ENCODE measurements around the gene SLF2.

The SLF2 gene

DNA sequence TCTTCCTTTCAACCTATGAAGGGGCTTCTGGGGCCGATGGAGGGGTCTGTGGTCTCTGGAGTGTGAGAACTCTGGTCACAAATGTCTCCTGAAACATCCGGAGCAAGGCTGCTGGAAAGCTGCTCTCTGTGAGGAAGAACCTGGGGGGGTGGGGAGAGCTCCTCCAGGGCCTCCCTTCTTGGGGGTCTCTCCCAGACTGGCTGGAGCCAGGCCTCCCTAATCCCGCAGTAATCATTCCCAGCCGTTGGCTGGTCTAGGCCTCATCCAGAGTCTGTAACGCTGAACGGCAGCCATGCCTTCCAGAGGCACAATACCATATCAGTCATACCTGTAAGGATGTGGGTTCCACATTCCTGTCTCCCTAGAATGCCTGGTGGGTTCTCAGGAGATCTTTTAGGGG lies 82.4 kb downstream of the SLF2 start:
- H3K27me3 ChIP-seq (ENCODE audit: control insufficient read depth in 5 of 5, insufficient read depth in 4 of 5, low read length in 5 of 5), result no peaks in the 10 kb centered on the region
- peaks cover 0 to 26% (median 19%) of the 10 kb centered on the region in 5 donors for H3K36me3 ChIP-seq (ENCODE audit: control insufficient read depth in 5 of 5, insufficient read depth in 5 of 5, low read length in 5 of 5)
- H3K4me3 ChIP-seq (ENCODE audit: low read depth in 1 of 5, low read length in 5 of 5), result no peak overlapping the region
- H3K9me3 ChIP-seq (ENCODE audit: control insufficient read depth in 5 of 5, low read length in 5 of 5), result no peaks in the 10 kb centered on the region
- H3K27ac ChIP-seq (ENCODE audit: low read depth, low read length), result no peak overlapping the region
- no peak overlapping the region for H3K9ac ChIP-seq (ENCODE audit: low read length in 5 of 5)
- H3K4me1 ChIP-seq (ENCODE audit: control insufficient read depth in 5 of 5, insufficient read depth in 5 of 5, low read length in 5 of 5), result peaks cover 3 to 32% (median 26%) of the 10 kb centered on the region in 5 donors

DNA sequence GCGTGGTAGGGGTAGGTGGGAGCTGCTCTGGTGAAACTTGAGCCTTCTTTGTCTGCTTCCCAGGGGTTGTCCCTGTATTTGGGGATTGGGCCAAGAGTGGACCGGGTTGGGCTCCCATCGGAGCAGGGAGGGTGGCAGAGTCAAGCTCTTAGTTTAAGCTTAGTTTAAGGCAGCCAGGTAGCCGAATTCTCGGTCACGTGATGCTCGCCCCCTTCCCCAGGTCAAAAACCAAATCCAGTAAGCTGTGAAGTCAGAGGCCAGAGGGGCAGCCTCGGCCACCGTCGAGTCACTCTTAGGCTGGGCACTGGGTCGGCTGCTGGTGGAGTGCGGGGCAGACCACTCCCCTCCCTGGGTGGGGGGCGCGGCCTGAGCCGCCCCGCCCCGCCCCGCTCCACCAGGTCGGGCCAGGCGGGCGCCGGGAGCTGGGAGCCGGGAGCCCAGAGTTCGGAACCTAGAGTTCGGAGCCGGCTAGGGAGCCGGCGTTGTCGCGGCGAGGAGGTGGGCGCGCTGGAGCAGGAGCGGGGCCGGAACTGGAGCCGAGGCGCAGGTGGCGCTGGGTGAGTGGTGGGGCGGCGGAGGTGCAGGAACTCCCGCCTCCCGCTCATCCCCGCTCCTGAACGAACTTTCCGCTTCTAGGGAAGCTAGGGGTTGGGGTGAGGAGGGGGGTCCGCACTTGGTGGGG lies 84.1 kb downstream of the SLF2 start:
- Histone ChIP-seq H3K4me1 (ENCODE audit: control insufficient read depth in 5 of 5, insufficient read depth in 5 of 5, low read length in 5 of 5) (peaks cover 11 to 48% (median 41%) of the 10 kb centered on the region in 5 donors), H3K36me3 (ENCODE audit: control insufficient read depth in 5 of 5, insufficient read depth in 5 of 5, low read length in 5 of 5) (peaks cover 0 to 12% (median 7%) of the 10 kb centered on the region in 5 donors), H3K9ac (ENCODE audit: low read length in 5 of 5) (peak overlapping the region in 4 of 5 donors; percentile 76 to 99 (median 94)), H3K27ac (ENCODE audit: low read depth, low read length) (peak overlapping the region; percentile 91), H3K27me3 (ENCODE audit: control insufficient read depth in 5 of 5, insufficient read depth in 4 of 5, low read length in 5 of 5) (no peaks in the 10 kb centered on the region), H3K4me3 (ENCODE audit: low read depth in 1 of 5, low read length in 5 of 5) (peak overlapping the region; percentile 55 to 93 (median 75)), H3K9me3 (ENCODE audit: control insufficient read depth in 5 of 5, low read length in 5 of 5) (no peaks in the 10 kb centered on the region)

DNA sequence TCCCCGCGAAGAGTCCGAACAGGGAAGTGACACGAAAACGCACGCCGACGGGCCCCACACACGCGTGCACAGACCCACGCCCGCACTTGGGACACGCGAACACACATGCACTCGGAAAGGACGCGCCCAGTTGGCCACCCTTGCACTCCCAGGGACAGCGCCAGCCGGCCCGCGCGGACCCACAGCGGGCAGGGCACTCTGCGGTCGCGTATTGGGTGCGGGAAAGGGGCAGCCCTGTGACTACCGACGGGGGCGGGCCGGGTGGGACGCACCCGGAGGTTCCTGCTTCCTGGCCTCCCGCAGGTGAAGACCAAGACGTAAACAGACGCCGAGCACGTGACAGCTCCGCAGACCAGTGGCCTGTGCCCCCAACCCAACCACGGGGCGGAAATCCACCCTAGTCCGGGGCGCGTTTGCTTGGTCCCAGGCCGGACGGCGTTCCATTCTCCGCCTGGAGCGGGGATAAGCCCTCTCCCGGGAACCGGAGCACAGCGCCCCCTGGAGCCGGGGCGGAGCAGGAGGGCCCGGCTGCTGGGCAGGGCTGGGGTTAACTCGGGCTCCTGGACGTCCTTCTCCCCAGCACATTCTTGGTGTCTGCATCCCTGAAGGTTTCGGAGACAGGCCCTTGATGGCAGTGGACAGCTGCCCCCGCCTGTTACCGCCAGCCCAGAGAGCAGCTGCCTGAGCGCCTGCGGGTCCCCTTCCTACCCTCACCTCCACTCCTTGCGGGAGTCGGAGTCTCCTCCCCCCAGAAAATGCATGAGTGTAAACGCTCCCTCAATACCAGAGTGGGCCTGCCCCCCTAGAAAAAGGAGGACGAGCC lies 84.8 kb downstream of the SLF2 start:
- peaks cover 0 to 17% (median 9%) of the 10 kb centered on the region in 5 donors for H3K36me3 ChIP-seq (ENCODE audit: control insufficient read depth in 5 of 5, insufficient read depth in 5 of 5, low read length in 5 of 5)
- peaks cover 16 to 56% (median 49%) of the 10 kb centered on the region in 5 donors for H3K4me1 ChIP-seq (ENCODE audit: control insufficient read depth in 5 of 5, insufficient read depth in 5 of 5, low read length in 5 of 5)
- no peaks in the 10 kb centered on the region for H3K27me3 ChIP-seq (ENCODE audit: control insufficient read depth in 5 of 5, insufficient read depth in 4 of 5, low read length in 5 of 5)
- H3K27ac ChIP-seq (ENCODE audit: low read depth, low read length), result peak overlapping the region; percentile 91
- peak overlapping the region; percentile 69 to 99 (median 92) for H3K9ac ChIP-seq (ENCODE audit: low read length in 5 of 5)
- peak overlapping the region; percentile 69 to 93 (median 75) for H3K4me3 ChIP-seq (ENCODE audit: low read depth in 1 of 5, low read length in 5 of 5)
- no peaks in the 10 kb centered on the region for H3K9me3 ChIP-seq (ENCODE audit: control insufficient read depth in 5 of 5, low read length in 5 of 5)

DNA sequence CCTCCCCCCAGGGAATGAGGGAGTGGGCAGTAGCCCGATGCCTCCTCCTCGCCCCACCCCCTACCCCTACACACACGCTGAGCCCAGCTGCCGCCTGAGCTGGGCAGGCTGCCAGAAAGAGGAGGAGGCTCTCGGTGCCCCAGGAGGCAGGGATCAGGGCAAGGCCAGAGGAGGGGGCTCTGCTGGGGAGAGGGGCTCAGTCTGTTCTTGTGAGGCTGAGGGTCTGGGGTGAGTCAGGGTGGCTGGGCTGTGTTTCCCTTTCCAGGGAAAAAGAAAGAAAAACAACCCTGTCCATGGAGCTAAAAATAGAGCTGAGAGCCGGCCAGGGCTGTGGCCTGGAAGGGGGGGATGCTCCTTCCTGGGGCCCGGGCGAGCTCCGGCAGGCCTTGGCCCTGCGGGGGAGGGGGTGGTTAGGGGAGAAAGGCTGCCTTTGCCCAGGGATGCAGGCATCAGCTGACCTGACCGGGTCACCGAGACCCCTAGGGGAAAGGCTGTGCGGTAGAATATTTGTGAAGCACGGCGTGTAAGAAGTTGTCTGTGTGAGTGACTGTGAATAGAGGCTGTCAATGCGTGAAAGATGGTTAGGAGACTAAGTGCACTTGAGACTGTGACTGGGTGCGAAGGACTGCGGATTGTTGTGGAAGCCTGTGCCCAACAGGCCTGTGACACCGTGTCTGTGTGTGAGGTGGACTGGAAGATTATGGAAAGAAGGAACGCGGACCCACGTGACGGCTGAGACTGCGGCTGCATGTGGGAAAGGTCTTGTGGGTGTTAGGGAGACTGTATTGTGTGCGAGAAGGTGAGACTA lies 85.6 kb downstream of the SLF2 start:
- Histone ChIP-seq H3K9ac (ENCODE audit: low read length in 5 of 5) (peak overlapping the region; percentile 69 to 99 (median 92)), H3K27ac (ENCODE audit: low read depth, low read length) (peak overlapping the region; percentile 91), H3K27me3 (ENCODE audit: control insufficient read depth in 5 of 5, insufficient read depth in 4 of 5, low read length in 5 of 5) (no peaks in the 10 kb centered on the region), H3K4me1 (ENCODE audit: control insufficient read depth in 5 of 5, insufficient read depth in 5 of 5, low read length in 5 of 5) (peaks cover 16 to 64% (median 54%) of the 10 kb centered on the region in 5 donors), H3K4me3 (ENCODE audit: low read depth in 1 of 5, low read length in 5 of 5) (peak overlapping the region; percentile 72 to 93 (median 88)), H3K9me3 (ENCODE audit: control insufficient read depth in 5 of 5, low read length in 5 of 5) (no peaks in the 10 kb centered on the region), H3K36me3 (ENCODE audit: control insufficient read depth in 5 of 5, insufficient read depth in 5 of 5, low read length in 5 of 5) (peaks cover 0 to 20% (median 11%) of the 10 kb centered on the region in 5 donors)

DNA sequence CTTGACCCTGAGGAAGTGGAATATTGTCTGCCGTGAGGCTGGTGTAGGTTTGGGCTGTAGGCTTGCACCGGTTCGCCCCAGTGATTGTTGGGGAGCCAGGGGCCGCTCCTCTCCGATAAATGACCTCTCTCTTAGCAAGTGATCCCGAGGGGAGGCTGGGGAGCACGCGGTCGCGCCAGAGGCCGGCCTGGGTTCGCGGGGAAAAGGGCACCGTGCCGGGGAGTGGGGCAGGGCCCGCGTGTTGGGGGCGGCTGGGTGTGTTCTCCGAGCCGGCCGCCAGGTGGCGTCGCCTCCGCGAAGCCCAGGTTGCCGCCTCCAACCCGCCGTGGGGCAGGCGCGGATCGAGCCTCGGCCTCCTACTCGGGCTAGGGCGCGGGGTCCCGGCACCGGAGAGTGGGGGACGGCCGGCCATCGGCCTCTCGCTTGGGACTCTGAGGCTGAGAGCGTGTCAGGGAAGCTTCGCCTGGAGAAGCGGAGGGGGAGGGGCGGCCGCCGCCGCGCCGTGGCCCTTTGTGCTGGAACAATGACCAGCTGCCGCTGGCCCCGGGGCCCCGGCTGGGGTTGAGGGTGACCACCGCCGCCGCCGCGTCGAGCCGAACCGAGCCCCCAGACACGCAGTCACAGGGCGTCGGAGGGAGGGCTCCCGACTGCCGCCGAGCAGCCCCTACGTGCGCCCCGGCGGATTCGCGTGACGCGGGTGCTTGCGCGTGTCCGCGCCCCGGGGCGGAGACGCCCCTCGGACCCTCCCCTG lies 86.4 kb downstream of the SLF2 start:
- H3K36me3 ChIP-seq (ENCODE audit: control insufficient read depth in 5 of 5, insufficient read depth in 5 of 5, low read length in 5 of 5), result peaks cover 0 to 21% (median 18%) of the 10 kb centered on the region in 5 donors
- peaks cover 16 to 72% (median 62%) of the 10 kb centered on the region in 5 donors for H3K4me1 ChIP-seq (ENCODE audit: control insufficient read depth in 5 of 5, insufficient read depth in 5 of 5, low read length in 5 of 5)

DNA sequence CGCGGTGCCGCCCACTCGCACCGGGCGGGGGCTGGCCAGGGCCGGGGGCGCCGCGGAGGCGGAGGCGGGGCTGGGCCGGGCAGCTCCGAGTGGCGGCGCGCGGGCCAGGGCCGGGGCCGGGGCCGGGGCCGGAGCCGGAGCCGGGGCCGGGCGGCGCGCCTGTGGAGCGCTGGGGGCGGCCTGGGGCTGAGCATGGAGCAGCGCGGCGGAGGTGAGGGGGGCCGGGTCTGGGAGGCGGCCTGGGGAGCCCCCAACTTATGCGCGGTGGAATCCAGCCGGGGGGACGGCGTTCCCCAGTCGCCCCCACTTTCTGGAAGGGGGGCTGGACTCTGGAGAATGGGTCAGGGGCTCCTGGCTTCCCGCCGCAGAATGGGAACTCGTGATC lies 87.0 kb downstream of the SLF2 start, which contains the start of gene LZTS2:
TSS of gene LZTS2 (plus strand) at position 67 of the 385 bp plus-strand sequence. CDS start 2,731 bp downstream, outside the sequence.
- Histone ChIP-seq H3K9ac (ENCODE audit: low read length in 5 of 5) (peak within 1 kb of the TSS; percentile 93 to 99 (median 98)), H3K4me3 (ENCODE audit: low read depth in 1 of 5, low read length in 5 of 5) (peak within 1 kb of the TSS; percentile 91 to 97 (median 93)), H3K27ac (ENCODE audit: low read depth, low read length) (peak within 1 kb of the TSS; percentile 99), H3K36me3 (ENCODE audit: control insufficient read depth in 5 of 5, insufficient read depth in 5 of 5, low read length in 5 of 5) (peaks cover 0 to 25% (median 19%) of the 10 kb centered on the region in 5 donors), H3K4me1 (ENCODE audit: control insufficient read depth in 5 of 5, insufficient read depth in 5 of 5, low read length in 5 of 5) (peaks cover 16 to 76% (median 68%) of the 10 kb centered on the region in 5 donors), H3K27me3 (ENCODE audit: control insufficient read depth in 5 of 5, insufficient read depth in 4 of 5, low read length in 5 of 5) (no peaks in the 10 kb centered on the region), H3K9me3 (ENCODE audit: control insufficient read depth in 5 of 5, low read length in 5 of 5) (no peaks in the 10 kb centered on the region)

More for the DNA sequence above, 86.4 kb downstream of the SLF2 start:
- H3K27ac ChIP-seq (ENCODE audit: low read depth, low read length), result peak overlapping the region; percentile 91
- peak overlapping the region; percentile 69 to 99 (median 92) for H3K9ac ChIP-seq (ENCODE audit: low read length in 5 of 5)
- H3K27me3 ChIP-seq (ENCODE audit: control insufficient read depth in 5 of 5, insufficient read depth in 4 of 5, low read length in 5 of 5), result no peaks in the 10 kb centered on the region
- H3K4me3 ChIP-seq (ENCODE audit: low read depth in 1 of 5, low read length in 5 of 5), result peak overlapping the region; percentile 72 to 93 (median 88)
- no peaks in the 10 kb centered on the region for H3K9me3 ChIP-seq (ENCODE audit: control insufficient read depth in 5 of 5, low read length in 5 of 5)

DNA sequence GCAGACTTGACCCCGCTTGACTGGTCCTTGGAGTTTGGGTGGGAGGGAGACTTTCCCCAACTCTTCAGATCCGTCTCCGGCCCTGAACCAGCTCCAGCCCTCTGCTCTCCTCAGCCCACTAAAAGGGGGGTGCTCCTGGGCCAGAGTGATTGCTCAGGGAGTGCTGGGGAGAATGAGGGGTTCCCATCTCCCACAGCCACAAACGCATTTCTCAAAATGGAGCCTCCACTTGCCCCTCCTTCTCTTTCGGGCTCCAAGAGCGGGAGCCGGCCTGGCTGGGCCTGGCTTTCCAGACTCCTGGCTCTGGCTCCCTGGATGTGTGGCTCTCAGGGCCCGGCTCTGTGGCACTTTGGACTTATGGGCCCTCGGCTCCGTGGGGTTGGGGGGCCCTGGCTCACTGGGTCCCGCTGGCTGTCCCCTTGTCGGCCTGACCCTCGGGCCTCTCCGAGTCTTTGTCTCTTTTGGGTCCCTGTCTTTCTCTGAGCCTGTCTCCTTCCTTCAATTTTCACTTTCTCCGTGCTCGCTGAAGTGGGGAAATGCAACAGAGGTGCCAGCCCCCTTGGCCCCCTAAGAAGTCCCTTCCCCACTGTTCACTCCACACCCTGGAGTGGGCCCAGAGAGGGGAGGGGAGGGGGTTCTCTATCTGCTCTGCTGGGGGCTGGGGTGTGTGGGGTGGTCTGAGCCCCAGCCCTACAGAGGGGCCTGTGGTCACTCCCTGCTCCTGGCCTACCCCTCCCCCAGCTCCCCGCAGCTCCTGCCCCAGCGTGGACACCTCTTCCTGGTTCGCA lies 87.6 kb downstream of the SLF2 start:
- Histone ChIP-seq H3K27ac (ENCODE audit: low read depth, low read length) (peak overlapping the region; percentile 99), H3K4me3 (ENCODE audit: low read depth in 1 of 5, low read length in 5 of 5) (peak overlapping the region; percentile 91 to 97 (median 93)), H3K9me3 (ENCODE audit: control insufficient read depth in 5 of 5, low read length in 5 of 5) (no peaks in the 10 kb centered on the region), H3K4me1 (ENCODE audit: control insufficient read depth in 5 of 5, insufficient read depth in 5 of 5, low read length in 5 of 5) (peaks cover 16 to 82% (median 74%) of the 10 kb centered on the region in 5 donors), H3K36me3 (ENCODE audit: control insufficient read depth in 5 of 5, insufficient read depth in 5 of 5, low read length in 5 of 5) (peaks cover 0 to 30% (median 24%) of the 10 kb centered on the region in 5 donors), H3K27me3 (ENCODE audit: control insufficient read depth in 5 of 5, insufficient read depth in 4 of 5, low read length in 5 of 5) (no peaks in the 10 kb centered on the region), H3K9ac (ENCODE audit: low read length in 5 of 5) (peak overlapping the region; percentile 93 to 99 (median 98))

DNA sequence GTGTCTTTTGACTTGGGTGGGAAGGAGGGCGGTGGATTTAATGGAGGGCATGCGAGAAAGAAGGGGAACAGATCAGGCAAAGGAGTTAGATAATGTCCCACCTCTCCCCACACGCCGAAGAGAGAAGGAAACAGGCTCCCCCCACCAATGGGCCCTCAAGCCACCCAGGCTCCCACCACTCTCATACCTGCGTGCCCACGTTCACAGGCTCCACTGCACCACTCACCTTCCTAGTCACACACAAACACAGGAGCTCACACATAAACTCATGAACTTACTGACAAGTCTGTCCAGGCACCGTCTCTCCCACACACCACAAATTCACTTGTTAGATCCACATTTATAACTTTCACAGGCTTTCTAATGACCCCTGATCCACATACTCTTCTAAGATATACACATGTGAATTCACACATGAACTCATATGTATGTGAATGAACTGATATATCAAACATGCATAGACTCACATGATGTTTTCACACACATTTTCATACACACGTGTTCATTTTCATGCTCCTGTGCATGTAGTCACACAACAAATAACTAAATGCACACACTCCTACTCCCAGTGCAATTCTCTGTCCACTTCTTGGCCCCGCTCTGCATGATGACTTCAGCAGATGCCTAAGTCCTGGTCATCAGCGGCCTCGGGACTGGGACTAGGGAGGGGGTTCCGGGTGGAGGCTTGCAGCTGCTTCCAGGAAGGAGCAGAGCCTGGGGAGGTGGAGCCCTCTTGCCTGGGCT lies 88.3 kb downstream of the SLF2 start:
- Histone ChIP-seq H3K27me3 (ENCODE audit: control insufficient read depth in 5 of 5, insufficient read depth in 4 of 5, low read length in 5 of 5) (no peaks in the 10 kb centered on the region), H3K9me3 (ENCODE audit: control insufficient read depth in 5 of 5, low read length in 5 of 5) (no peaks in the 10 kb centered on the region), H3K4me1 (ENCODE audit: control insufficient read depth in 5 of 5, insufficient read depth in 5 of 5, low read length in 5 of 5) (peaks cover 16 to 85% (median 80%) of the 10 kb centered on the region in 5 donors), H3K27ac (ENCODE audit: low read depth, low read length) (peak overlapping the region; percentile 99), H3K4me3 (ENCODE audit: low read depth in 1 of 5, low read length in 5 of 5) (peak overlapping the region; percentile 91 to 97 (median 93)), H3K9ac (ENCODE audit: low read length in 5 of 5) (peak overlapping the region; percentile 93 to 99 (median 98)), H3K36me3 (ENCODE audit: control insufficient read depth in 5 of 5, insufficient read depth in 5 of 5, low read length in 5 of 5) (peaks cover 0 to 38% (median 31%) of the 10 kb centered on the region in 5 donors)

All from subcutaneous abdominal adipose tissue (tissue), 5 donors.